Esophagus squamous epithelium (tissue), 5 donors: ENCODE results near the gene HLCS. TPM values are rescaled to one million over a fixed set of nuclear protein-coding genes. Genes with fewer than 3 reads are reported as not detected.

Source experiments
- DNase-seq: peaks from one replicate; lab custom pipeline; 2025; lab: John Stamatoyannopoulos, UW
- H3K27ac ChIP-seq, 4 donors: fragments of 200-600 bp; sonication (generic); one replicate each; pipeline ENCODE4 v1.5.1; 2016 to 2019; ENCODE audit warnings: mild to moderate bottlenecking in 1 of 4
- H3K27me3 ChIP-seq, 4 donors: fragments of 200-600 bp; sonication (generic); 1 replicate in 3 of 4; 2 replicates in 1 of 4; pipeline versions ENCODE4 v1.5.1 to v1.6.0; 2017 to 2021; ENCODE audit warnings: antibody characterized with exemption in 1 of 4
- H3K36me3 ChIP-seq, 3 donors: fragments of 200-600 bp; sonication (generic); one replicate each; pipeline ENCODE4 v1.5.1; 2016 to 2019
- H3K4me1 ChIP-seq, 3 donors: fragments of 200-600 bp; sonication (generic); one replicate each; pipeline ENCODE4 v1.5.1; 2017 to 2019
- H3K4me3 ChIP-seq, 4 donors: fragments of 200-600 bp; sonication (generic); 1 replicate in 3 of 4; 2 replicates in 1 of 4; pipeline ENCODE4 v1.5.1; 2016 to 2019; ENCODE audit warnings: mild to moderate bottlenecking in 2 of 4, moderate library complexity in 1 of 4
- H3K9me3 ChIP-seq, 3 donors: fragments of 200-600 bp; sonication (generic); one replicate each; pipeline ENCODE4 v1.5.1; 2016 to 2019
- CTCF ChIP-seq, 6 experiments: fragments of 450-650 bp in 4 of 6; fragments of 200-600 bp in 2 of 6; sonication (generic) in 2 of 6; IDR thresholded peaks; one replicate each; pipeline ENCODE4 v1.5.1; 2016 to 2019; ENCODE audit warnings: antibody characterized with exemption in 6 of 6, mild to moderate bottlenecking in 4 of 6, moderate library complexity in 4 of 6
- POLR2A ChIP-seq, 4 donors: fragments of 450-650 bp; IDR thresholded peaks; one replicate each; pipeline ENCODE4 v1.6.1; 2017; ENCODE audit warnings: antibody characterized with exemption in 4 of 4, mild to moderate bottlenecking in 4 of 4, moderate library complexity in 3 of 4
- WGBS, 2 donors: methylation state at CpG; one replicate each; pipeline ENCODE4 v1.1.5; 2018; 5-methylcytosine and 5-hydroxymethylcytosine counted together
- intact Hi-C: fragments of 100-400 bp; cut with DNase I; formaldehyde crosslinking; loops from one replicate; pipeline ENCODE4 v1.15.0; 2022
- total RNA-seq, 4 donors: library from RNA; depleted of rRNA; stranded (reverse); fragments of >200 nt; gene quantifications; one replicate each; pipeline ENCODE4 v1.1.0, GENCODE V29; 2016
- donor health status: DM: yes; HTN: yes; CAD: no.

Gene HLCS
- total RNA-seq, 4 donors from 2014 or later: 6.3 to 19.5 (median 13.5) TPM

GRCh38 chr21:36881228-36881627 is 85.2 kb downstream of the HLCS start:
- 92 to 97% methylated on average over 8 to 10 of the region's 12 CpGs for WGBS, 2 donors
- H3K36me3 ChIP-seq: peaks cover 0 to 7% (median 0%) of the 10 kb centered on the region in 3 donors
- H3K9me3 ChIP-seq: peaks cover 0 to 11% (median 9%) of the 10 kb centered on the region in 3 donors
- intact Hi-C loops: no loop called here
- H3K27ac ChIP-seq: no peak overlapping the region
- H3K4me1 ChIP-seq: no peaks in the 10 kb centered on the region
- no peak for TF ChIP-seq POLR2A (IDR thresholded peaks at IDR 0.05)
- no peak for TF ChIP-seq CTCF (IDR thresholded peaks at IDR 0.05)
- H3K4me3 ChIP-seq: no peak overlapping the region
- DNase-seq: no peak
- H3K27me3 ChIP-seq: no peaks in the 10 kb centered on the region

GRCh38 chr21:36879827-36880226 is 86.6 kb downstream of the HLCS start:
- no peak for DNase-seq
- Histone ChIP-seq H3K9me3 (peaks cover 0 to 11% (median 9%) of the 10 kb centered on the region in 3 donors), H3K27me3 (no peaks in the 10 kb centered on the region), H3K36me3 (peaks cover 0 to 7% (median 0%) of the 10 kb centered on the region in 3 donors), H3K4me3 (no peak overlapping the region), H3K4me1 (no peaks in the 10 kb centered on the region), H3K27ac (no peak overlapping the region)
- 79 to 84% methylated on average over 4 of the region's 4 CpGs for WGBS, 2 donors
- intact Hi-C loops: no loop called here
- no peak for TF ChIP-seq CTCF (IDR thresholded peaks at IDR 0.05)
- no peak for TF ChIP-seq POLR2A (IDR thresholded peaks at IDR 0.05)

GRCh38 chr21:36877741-36878140 is 88.7 kb downstream of the HLCS start:
- Histone ChIP-seq H3K27ac (no peak overlapping the region), H3K36me3 (no peaks in the 10 kb centered on the region), H3K4me1 (no peaks in the 10 kb centered on the region), H3K27me3 (no peaks in the 10 kb centered on the region), H3K9me3 (peaks cover 0 to 5% (median 0%) of the 10 kb centered on the region in 3 donors), H3K4me3 (no peak overlapping the region)
- TF ChIP-seq POLR2A (IDR thresholded peaks at IDR 0.05) (no peak), CTCF (IDR thresholded peaks at IDR 0.05) (no peak)
- no peak for DNase-seq
- intact Hi-C loops: no loop called here

GRCh38 chr21:36874665-36875064 is 91.8 kb downstream of the HLCS start:
- 100% methylated on average over 1 of the region's 12 CpGs; no CpG with 5 or more reads in 1 of the 2 donors for WGBS, 2 donors
- no peak for TF ChIP-seq CTCF (IDR thresholded peaks at IDR 0.05)
- no peak for TF ChIP-seq POLR2A (IDR thresholded peaks at IDR 0.05)
- intact Hi-C loops: no loop called here

GRCh38 chr21:36873513-36873912 is 93.0 kb downstream of the HLCS start:
- no peak overlapping the region for H3K27ac ChIP-seq
- no peaks in the 10 kb centered on the region for H3K36me3 ChIP-seq
- TF ChIP-seq POLR2A (IDR thresholded peaks at IDR 0.05) (no peak), CTCF (IDR thresholded peaks at IDR 0.05) (no peak)
- no peaks in the 10 kb centered on the region for H3K27me3 ChIP-seq
- no peaks in the 10 kb centered on the region for H3K4me1 ChIP-seq
- 92 to 96% methylated on average over 1 of the region's 1 CpG for WGBS, 2 donors
- no peak for DNase-seq
- H3K4me3 ChIP-seq: no peak overlapping the region
- H3K9me3 ChIP-seq: peaks cover 0 to 5% (median 0%) of the 10 kb centered on the region in 3 donors
- intact Hi-C loops: no loop called here

More at GRCh38 chr21:36874665-36875064, 91.8 kb downstream of the HLCS start:
- H3K4me3 ChIP-seq: no peak overlapping the region
- no peaks in the 10 kb centered on the region for H3K27me3 ChIP-seq
- no peaks in the 10 kb centered on the region for H3K36me3 ChIP-seq
- H3K27ac ChIP-seq: no peak overlapping the region
- DNase-seq: no peak
- H3K4me1 ChIP-seq: no peaks in the 10 kb centered on the region
- H3K9me3 ChIP-seq: peaks cover 0 to 5% (median 0%) of the 10 kb centered on the region in 3 donors
